ENCODE data around the gene ZFP36L2.
A peak's percentile ranks its signal among the peaks of the same experiment; 100 is the strongest.

The ZFP36L2 gene

DNA sequence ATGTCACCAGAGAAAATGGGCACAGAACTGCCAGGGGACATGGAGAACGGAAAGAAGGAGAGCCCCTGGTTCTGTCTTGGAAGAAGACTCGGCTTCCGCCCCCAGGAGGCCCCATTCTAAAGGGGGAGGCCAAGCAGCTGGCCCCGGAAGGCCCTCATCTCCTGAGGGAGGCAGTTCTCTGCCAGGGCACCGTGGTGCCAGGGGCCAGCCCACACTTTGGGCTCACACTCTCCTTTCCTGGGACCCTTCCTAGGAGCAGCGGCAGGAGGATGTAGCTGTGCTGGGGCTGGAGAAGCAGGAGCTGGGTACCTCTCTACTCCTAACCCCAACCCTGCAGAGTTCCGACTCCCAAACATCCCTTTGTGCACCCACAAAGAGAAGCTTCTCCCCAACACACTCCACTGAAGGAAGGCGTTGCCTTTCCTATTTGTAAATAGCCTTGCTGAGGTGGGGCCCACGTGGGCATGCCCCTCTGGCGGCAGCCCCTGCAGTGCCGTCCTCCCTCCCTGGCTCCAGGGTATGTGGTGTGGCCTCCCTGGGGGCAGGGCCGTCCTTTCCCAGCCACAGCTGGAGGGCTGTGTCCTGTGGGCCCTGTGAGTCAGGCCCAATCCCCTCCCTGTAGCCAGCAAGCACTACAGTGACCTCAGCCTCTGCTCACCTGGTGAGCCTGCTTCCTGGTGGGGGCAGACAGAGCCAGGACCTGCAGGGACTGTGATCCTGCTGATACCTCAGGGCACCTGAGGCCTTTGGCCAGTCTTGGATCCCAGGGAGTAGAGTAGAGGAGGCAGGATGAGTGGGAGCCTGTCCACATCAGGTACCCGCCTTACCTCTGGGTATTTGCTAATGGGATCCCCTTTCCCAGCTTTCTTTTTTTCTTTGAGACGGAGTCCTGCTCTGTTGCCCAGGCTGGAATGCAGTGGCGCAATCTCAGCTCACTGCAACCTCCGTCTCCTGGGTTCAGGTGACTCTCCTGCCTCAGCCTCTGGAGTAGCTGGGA is 26.6 kb downstream of the ZFP36L2 start (continued):
- TF ChIP-seq, protein P1, sequence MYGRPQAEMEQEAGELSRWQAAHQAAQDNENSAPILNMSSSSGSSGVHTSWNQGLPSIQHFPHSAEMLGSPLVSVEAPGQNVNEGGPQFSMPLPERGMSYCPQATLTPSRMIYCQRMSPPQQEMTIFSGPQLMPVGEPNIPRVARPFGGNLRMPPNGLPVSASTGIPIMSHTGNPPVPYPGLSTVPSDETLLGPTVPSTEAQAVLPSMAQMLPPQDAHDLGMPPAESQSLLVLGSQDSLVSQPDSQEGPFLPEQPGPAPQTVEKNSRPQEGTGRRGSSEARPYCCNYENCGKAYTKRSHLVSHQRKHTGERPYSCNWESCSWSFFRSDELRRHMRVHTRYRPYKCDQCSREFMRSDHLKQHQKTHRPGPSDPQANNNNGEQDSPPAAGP (tag by site-specific recombination; IDR thresholded peaks at IDR 0.05): peak; percentile 39; the same call in 1 of the 2 replicates
- TF ChIP-seq GLIS1 (tag by site-specific recombination; IDR thresholded peaks at IDR 0.05): peak; percentile 92
- TF ChIP-seq ZNF561 (tag by site-specific recombination; IDR thresholded peaks at IDR 0.05; ENCODE audit: borderline replicate concordance): no peak

DNA sequence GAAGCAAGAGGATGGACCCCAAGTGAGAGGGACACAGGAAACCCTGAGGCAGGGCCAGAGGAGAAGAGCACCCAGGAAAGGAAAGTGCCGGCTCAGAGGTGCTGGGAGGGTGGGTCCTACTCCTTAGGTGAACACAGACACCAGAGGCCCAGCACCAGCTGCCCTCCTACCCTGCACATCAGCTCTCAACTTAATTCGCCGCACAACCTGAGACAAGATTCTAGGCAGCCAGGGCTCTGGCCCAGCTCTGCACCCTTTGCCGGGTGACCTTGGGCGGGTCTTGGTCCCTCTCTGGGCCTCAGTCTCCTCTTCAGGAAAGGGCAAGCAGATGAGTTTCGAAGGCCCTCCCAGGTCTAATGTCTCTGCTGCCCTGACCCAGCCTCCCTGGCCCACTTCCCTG is 28.1 kb downstream of the ZFP36L2 start:
- ChIA-PET CTCF (no interaction called here), POLR2A (no interaction called here)
- Histone ChIP-seq H3K27ac (ENCODE audit: extremely low read depth, low read depth, low read length) (no peak overlapping the region), H3K9me3 (ENCODE audit: control insufficient read depth, insufficient read depth, low read depth, low read length) (no peaks in the 10 kb centered on the region), H3K4me1 (ENCODE audit: control insufficient read depth, insufficient read depth, low read length) (no peaks in the 10 kb centered on the region), H3K36me3 (ENCODE audit: control insufficient read depth in 2 of 2, insufficient read depth in 1 of 2, low read length in 2 of 2) (no peaks in the 10 kb centered on the region), H3K4me3 (ENCODE audit: low read depth, low read length) (no peak overlapping the region)
- TF ChIP-seq ZNF274 (IDR thresholded peaks at IDR 0.05; ENCODE audit: low read length) (no peak), ZNF274 (tag by site-specific recombination; IDR thresholded peaks at IDR 0.05; ENCODE audit: borderline replicate concordance) (no peak), YY2 (tag by site-specific recombination; IDR thresholded peaks at IDR 0.05) (no peak)

DNA sequence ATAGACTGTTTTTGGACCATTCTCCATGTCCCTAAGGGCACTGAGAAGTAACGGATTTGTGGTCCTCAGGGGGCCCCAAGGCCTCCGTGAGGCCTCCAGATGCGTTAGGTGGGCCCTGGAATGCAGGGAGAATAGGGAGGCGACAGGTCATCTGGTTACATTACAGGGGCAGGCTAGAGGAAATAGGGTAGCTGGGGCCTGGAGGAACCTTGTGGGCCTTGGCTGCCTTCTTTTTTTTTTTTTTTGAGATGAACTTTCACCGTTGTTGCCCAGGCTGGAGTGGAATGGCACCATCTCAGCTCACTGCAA is 28.9 kb downstream of the ZFP36L2 start:
- POLR2A ChIA-PET: no interaction called here
- no peak overlapping the region for H3K4me3 ChIP-seq (ENCODE audit: low read depth, low read length)

DNA sequence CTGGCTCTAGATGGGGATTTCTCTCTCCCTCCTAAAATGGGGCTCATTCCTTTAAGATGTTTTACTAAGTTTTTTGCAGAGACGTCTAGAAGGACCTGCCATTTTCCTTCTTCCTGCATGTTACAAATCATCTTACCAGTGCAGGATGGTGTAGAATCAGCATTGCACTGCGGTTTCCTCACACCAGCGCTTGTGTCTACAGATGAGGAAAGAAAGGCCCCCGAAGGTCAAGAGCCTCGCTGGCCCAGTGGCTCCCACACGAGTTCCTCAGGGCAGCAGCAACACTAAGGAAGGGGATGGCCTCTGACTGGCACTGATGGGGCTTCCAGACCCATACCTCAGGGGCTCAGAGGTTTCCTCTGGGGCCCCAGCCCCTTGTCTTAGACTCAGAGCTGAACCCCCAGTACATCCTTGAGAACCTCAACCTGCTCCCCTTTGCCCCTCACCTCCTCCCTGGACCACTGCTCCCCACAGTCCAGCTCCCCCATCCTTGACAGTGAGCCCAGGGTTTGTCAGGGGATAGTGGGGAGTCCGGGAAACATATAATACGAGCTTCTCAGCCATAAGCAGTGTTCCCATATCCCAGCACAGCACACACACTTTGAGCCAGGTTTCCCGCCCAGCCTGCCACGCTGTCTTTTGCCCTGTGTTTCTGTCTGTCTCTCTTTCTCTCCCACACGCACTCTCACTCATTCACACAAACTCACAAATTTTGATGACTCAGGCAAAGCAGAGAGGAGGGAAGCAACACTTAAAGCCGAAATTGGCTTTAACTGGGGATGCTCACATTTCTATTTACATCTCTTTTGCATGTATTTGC is 29.4 kb downstream of the ZFP36L2 start:
- TF ChIP-seq ZFHX2 (tag by site-specific recombination; conservative IDR thresholded peaks at IDR 0.05) (peak; percentile 20; the same call in 1 of the 2 replicates), ZXDB (tag by site-specific recombination; IDR thresholded peaks at IDR 0.05) (peak; percentile 74), ZNF585B (tag by site-specific recombination; IDR thresholded peaks at IDR 0.05) (no peak)
- TF ChIP-seq, protein P2, sequence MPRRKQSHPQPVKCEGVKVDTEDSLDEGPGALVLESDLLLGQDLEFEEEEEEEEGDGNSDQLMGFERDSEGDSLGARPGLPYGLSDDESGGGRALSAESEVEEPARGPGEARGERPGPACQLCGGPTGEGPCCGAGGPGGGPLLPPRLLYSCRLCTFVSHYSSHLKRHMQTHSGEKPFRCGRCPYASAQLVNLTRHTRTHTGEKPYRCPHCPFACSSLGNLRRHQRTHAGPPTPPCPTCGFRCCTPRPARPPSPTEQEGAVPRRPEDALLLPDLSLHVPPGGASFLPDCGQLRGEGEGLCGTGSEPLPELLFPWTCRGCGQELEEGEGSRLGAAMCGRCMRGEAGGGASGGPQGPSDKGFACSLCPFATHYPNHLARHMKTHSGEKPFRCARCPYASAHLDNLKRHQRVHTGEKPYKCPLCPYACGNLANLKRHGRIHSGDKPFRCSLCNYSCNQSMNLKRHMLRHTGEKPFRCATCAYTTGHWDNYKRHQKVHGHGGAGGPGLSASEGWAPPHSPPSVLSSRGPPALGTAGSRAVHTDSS (tag by site-specific recombination; IDR thresholded peaks at IDR 0.05): no peak
- Histone ChIP-seq H3K9me3 (ENCODE audit: control insufficient read depth, insufficient read depth, low read depth, low read length) (no peaks in the 10 kb centered on the region), H3K4me3 (ENCODE audit: low read depth, low read length) (no peak overlapping the region), H3K36me3 (ENCODE audit: control insufficient read depth in 2 of 2, insufficient read depth in 1 of 2, low read length in 2 of 2) (no peaks in the 10 kb centered on the region), H3K27ac (ENCODE audit: extremely low read depth, low read depth, low read length) (no peak overlapping the region), H3K4me1 (ENCODE audit: control insufficient read depth, insufficient read depth, low read length) (no peaks in the 10 kb centered on the region)
- ChIA-PET CTCF (no interaction called here), POLR2A (interaction anchor here (0.5 kb wide), 1 partner anchor 284 kb away, joined by 4 read pairs; no protein-coding TSS in a partner anchor)

More for the DNA sequence above, 28.9 kb downstream of the ZFP36L2 start:
- CTCF ChIA-PET: no interaction called here
- no peaks in the 10 kb centered on the region for H3K4me1 ChIP-seq (ENCODE audit: control insufficient read depth, insufficient read depth, low read length)
- H3K9me3 ChIP-seq (ENCODE audit: control insufficient read depth, insufficient read depth, low read depth, low read length): no peaks in the 10 kb centered on the region
- TF ChIP-seq, protein P3, sequence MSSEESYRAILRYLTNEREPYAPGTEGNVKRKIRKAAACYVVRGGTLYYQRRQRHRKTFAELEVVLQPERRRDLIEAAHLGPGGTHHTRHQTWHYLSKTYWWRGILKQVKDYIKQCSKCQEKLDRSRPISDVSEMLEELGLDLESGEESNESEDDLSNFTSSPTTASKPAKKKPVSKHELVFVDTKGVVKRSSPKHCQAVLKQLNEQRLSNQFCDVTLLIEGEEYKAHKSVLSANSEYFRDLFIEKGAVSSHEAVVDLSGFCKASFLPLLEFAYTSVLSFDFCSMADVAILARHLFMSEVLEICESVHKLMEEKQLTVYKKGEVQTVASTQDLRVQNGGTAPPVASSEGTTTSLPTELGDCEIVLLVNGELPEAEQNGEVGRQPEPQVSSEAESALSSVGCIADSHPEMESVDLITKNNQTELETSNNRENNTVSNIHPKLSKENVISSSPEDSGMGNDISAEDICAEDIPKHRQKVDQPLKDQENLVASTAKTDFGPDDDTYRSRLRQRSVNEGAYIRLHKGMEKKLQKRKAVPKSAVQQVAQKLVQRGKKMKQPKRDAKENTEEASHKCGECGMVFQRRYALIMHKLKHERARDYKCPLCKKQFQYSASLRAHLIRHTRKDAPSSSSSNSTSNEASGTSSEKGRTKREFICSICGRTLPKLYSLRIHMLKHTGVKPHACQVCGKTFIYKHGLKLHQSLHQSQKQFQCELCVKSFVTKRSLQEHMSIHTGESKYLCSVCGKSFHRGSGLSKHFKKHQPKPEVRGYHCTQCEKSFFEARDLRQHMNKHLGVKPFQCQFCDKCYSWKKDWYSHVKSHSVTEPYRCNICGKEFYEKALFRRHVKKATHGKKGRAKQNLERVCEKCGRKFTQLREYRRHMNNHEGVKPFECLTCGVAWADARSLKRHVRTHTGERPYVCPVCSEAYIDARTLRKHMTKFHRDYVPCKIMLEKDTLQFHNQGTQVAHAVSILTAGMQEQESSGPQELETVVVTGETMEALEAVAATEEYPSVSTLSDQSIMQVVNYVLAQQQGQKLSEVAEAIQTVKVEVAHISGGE (tag by site-specific recombination; conservative IDR thresholded peaks at IDR 0.05; ENCODE audit: low read depth): no peak
- 0 out of 2 replicates have a peak, but pooled peaks have one; percentile 32 for TF ChIP-seq SCRT1 (tag by site-specific recombination; IDR thresholded peaks at IDR 0.05; ENCODE audit: borderline replicate concordance)
- TF ChIP-seq SCRT2 (tag by site-specific recombination; IDR thresholded peaks at IDR 0.05): peak; percentile 56; the same call in 1 of the 2 replicates
- no peak for TF ChIP-seq ZNF114 (tag by site-specific recombination; IDR thresholded peaks at IDR 0.05)
- H3K36me3 ChIP-seq (ENCODE audit: control insufficient read depth in 2 of 2, insufficient read depth in 1 of 2, low read length in 2 of 2): no peaks in the 10 kb centered on the region
- no peak overlapping the region for H3K27ac ChIP-seq (ENCODE audit: extremely low read depth, low read depth, low read length)
